Heart left ventricle (tissue), 16 donors: Measurements from ENCODE around the gene URB2. TPM values are rescaled to one million over a fixed set of nuclear protein-coding genes. Genes with fewer than 3 reads are reported as not detected.

ENCODE experiments used
- ATAC-seq, 4 donors: fragments of 200-7000 bp; cut with Tn5 transposase; one replicate each; pipeline ENCODE4 v1.9.1; 2020 to 2022; ENCODE audit warnings: moderate library complexity in 4 of 4, mild to moderate bottlenecking in 3 of 4, moderate number of reproducible peaks in 1 of 4
- DNase-seq, 5 donors: peaks; one replicate each; pipeline ENCODE4 v3.0.0-alpha.2; 2020
- H3K27ac ChIP-seq, 12 donors: fragments of 200-600 bp; sonication (generic) in 4 of 12; one replicate each; pipeline versions ENCODE4 v1.5.0 to v1.8.0; 2016 to 2022; ENCODE audit warnings: mild to moderate bottlenecking in 2 of 12
- H3K27me3 ChIP-seq, 9 donors: fragments of 200-600 bp; sonication (generic) in 2 of 9; one replicate each; pipeline versions ENCODE4 v1.5.1 to v1.8.0; 2016 to 2022; ENCODE audit warnings: mild to moderate bottlenecking in 3 of 9
- H3K36me3 ChIP-seq, 9 donors: fragments of 200-600 bp; sonication (generic) in 2 of 9; one replicate each; pipeline versions ENCODE4 v1.5.0 to v1.8.0; 2018 to 2022; ENCODE audit warnings: mild to moderate bottlenecking in 2 of 9
- H3K4me1 ChIP-seq, 12 donors: fragments of 200-600 bp; sonication (generic) in 4 of 12; one replicate each; pipeline versions ENCODE4 v1.5.0 to v1.8.0; 2016 to 2022; ENCODE audit warnings: mild to moderate bottlenecking in 3 of 12
- H3K4me3 ChIP-seq, 12 donors: fragments of 200-600 bp; sonication (generic) in 4 of 12; one replicate each; pipeline versions ENCODE4 v1.5.0 to v1.8.0; 2017 to 2022; ENCODE audit warnings: mild to moderate bottlenecking in 9 of 12, moderate library complexity in 4 of 12
- H3K9me3 ChIP-seq, 12 donors: fragments of 200-600 bp; sonication (generic) in 4 of 12; one replicate each; pipeline versions ENCODE4 v1.5.0 to v1.8.0; 2016 to 2022; ENCODE audit warnings: mild to moderate bottlenecking in 1 of 12
- CTCF ChIP-seq, 12 donors: fragments of 200-600 bp; sonication (generic) in 4 of 12; IDR thresholded peaks; one replicate each; pipeline versions ENCODE4 v1.5.0 to v1.8.0; 2018 to 2022; ENCODE audit warnings: antibody characterized with exemption in 12 of 12, mild to moderate bottlenecking in 5 of 12
- POLR2A ChIP-seq, 2 donors: fragments of 450-650 bp; IDR thresholded peaks; one replicate each; pipeline ENCODE4 v1.6.1; 2017; ENCODE audit warnings: antibody characterized with exemption in 2 of 2, mild to moderate bottlenecking in 2 of 2, moderate library complexity in 2 of 2
- WGBS, 4 donors: extraction: QIAGEN DNeasy Blood & Tissue Kit in 2 of 4; methylation state at CpG; one replicate each; pipeline versions ENCODE4 v1.1.5 to v1.1.7; 2013 to 2018; 5-methylcytosine and 5-hydroxymethylcytosine counted together
- intact Hi-C, 10 donors: fragments of 100-400 bp; cut with DNase I; formaldehyde crosslinking; loops; one replicate each; pipeline versions ENCODE4 v1.11.1 to v1.14.2; 2022
- polyA plus RNA-seq, 2 donors: library from polyadenylated mRNA; stranded (reverse); fragments of 200-250 nt; gene quantifications; one replicate each; pipeline ENCODE4 v1.2.3, GENCODE V29; 2013
- total RNA-seq, 9 donors: library from RNA; depleted of rRNA in 2 of 9; stranded (reverse); fragments of >200 nt in 2 of 9; fragmentation: NEBNext Ultra II Directional in 3 of 9; extraction: Animal tissue kit (Norgen Biotek cat#: 25700) in 3 of 9; gene quantifications; one replicate each; pipeline versions ENCODE4 v1.1.0 to v1.2.4, GENCODE V29; 2016 to 2023
- donor health status: ischemic (EF 13 %, LVEDD 7.1; RV severe dilation, severe dysfunction).
- donor health status: healthy with polysubstance abuse.
- donor health status: DM: no; HTN: yes; CAD: no.
- donor health status: DM: no; HTN: no; CAD: no.
- donor health status: ischemic (EF 25% LVEDD 6.9; RV normal size, moderate dysfunction).
- donor health status: ischemic (EF 25% LVEDD 5.7; RV mildly dilated, moderate dysfunction).
- donor health status: healthy.
- donor health status: DM: yes; HTN: yes; CAD: no.
- donor health status: ischemic (EF 35%, LVEDD 5.7; RV mildly dilated, moderate dysfunction).
- donor health status: nonischemic (EF 11% LVEDD 7.7; RV severe dilation, severe dysfunction).
- donor health status: DM: yes; HTN: yes; CAD: no.
- donor health status: PGD.
- donor health status: ischemic (EF 29% LVEDD 5.4; RV normal size, mild dysfunction).
- donor health status: nonischemic (EF 23%, LVEDD 6.1; RV moderate dilation, normal function).

The URB2 gene
- total and polyA plus RNA-seq, 11 donors: 1.4 to 6.7 (median 5.0) TPM

- Histone ChIP-seq H3K27me3 (no peaks in the 10 kb centered on the region), H3K9me3 (no peaks in the 10 kb centered on the region), H3K4me1 (no peaks in the 10 kb centered on the region), H3K27ac (no peak overlapping the region), H3K36me3 (peaks cover 0 to 96% (median 83%) of the 10 kb centered on the region in 9 donors), H3K4me3 (no peak overlapping the region)
- intact Hi-C loops: no loop called here
- no peak for ATAC-seq
- DNase-seq: no peak
- TF ChIP-seq CTCF (IDR thresholded peaks at IDR 0.05): no peak
- TF ChIP-seq POLR2A (IDR thresholded peaks at IDR 0.05): no peak
- WGBS, 4 donors: 94 to 100% (median 96%) methylated on average over 4 of the region's 4 CpGs
Observed at GRCh38 chr1:229648406-229648805, 22.4 kb downstream of the URB2 start.

GRCh38 chr1:229650045-229650444 lies 24.0 kb downstream of the URB2 start:
- Histone ChIP-seq H3K27ac (no peak overlapping the region), H3K27me3 (no peaks in the 10 kb centered on the region), H3K4me1 (no peaks in the 10 kb centered on the region), H3K9me3 (no peaks in the 10 kb centered on the region), H3K4me3 (no peak overlapping the region), H3K36me3 (peaks cover 0 to 99% (median 84%) of the 10 kb centered on the region in 9 donors)
- WGBS, 4 donors: 92 to 93% (median 93%) methylated on average over 4 of the region's 4 CpGs
- TF ChIP-seq CTCF (IDR thresholded peaks at IDR 0.05) (no peak), POLR2A (IDR thresholded peaks at IDR 0.05) (no peak)
- no peak for DNase-seq
- ATAC-seq: no peak
- intact Hi-C loops: no loop called here

GRCh38 chr1:229651546-229651945 lies 25.5 kb downstream of the URB2 start:
- no peak for ATAC-seq
- WGBS, 4 donors: 96 to 99% (median 97%) methylated on average over 3 of the region's 3 CpGs
- Histone ChIP-seq H3K36me3 (peaks cover 0 to 99% (median 91%) of the 10 kb centered on the region in 9 donors), H3K9me3 (no peaks in the 10 kb centered on the region), H3K4me1 (no peaks in the 10 kb centered on the region), H3K4me3 (no peak overlapping the region), H3K27ac (no peak overlapping the region), H3K27me3 (no peaks in the 10 kb centered on the region)
- intact Hi-C loops: no loop called here
- no peak for DNase-seq
- TF ChIP-seq CTCF (IDR thresholded peaks at IDR 0.05) (no peak), POLR2A (IDR thresholded peaks at IDR 0.05) (no peak)

GRCh38 chr1:229653420-229653819 lies 27.4 kb downstream of the URB2 start:
- Histone ChIP-seq H3K4me1 (no peaks in the 10 kb centered on the region), H3K27me3 (no peaks in the 10 kb centered on the region), H3K27ac (no peak overlapping the region), H3K36me3 (peaks cover 0 to 99% (median 90%) of the 10 kb centered on the region in 9 donors), H3K4me3 (no peak overlapping the region), H3K9me3 (no peaks in the 10 kb centered on the region)
- 72 to 89% (median 79%) methylated on average over 1 of the region's 1 CpG for WGBS, 4 donors
- DNase-seq: no peak
- intact Hi-C loops: no loop called here
- no peak for ATAC-seq
- no peak for TF ChIP-seq CTCF (IDR thresholded peaks at IDR 0.05)
- TF ChIP-seq POLR2A (IDR thresholded peaks at IDR 0.05): no peak
